CD14-positive monocyte (primary cell): ENCODE measurements around the gene KIAA1586. TPM values are rescaled to one million over a fixed set of nuclear protein-coding genes. Genes with fewer than 3 reads are reported as not detected.

Experiments
- DNase-seq, 3 donors: peaks; one replicate each; pipeline ENCODE4 v3.0.0-alpha.2; 2011 to 2022
- H2AFZ ChIP-seq: 2 replicates; pipeline ENCODE4 v1.6.0; 2012; ENCODE audit warnings: mild to moderate bottlenecking, low read depth, low read length, inconsistent platforms; ENCODE audit not compliant: insufficient read depth, poor library complexity, severe bottlenecking
- H3K27ac ChIP-seq, 2 donors: 1 replicate in 1 of 2; 2 replicates in 1 of 2; pipeline ENCODE4 v1.5.1; 2012 to 2013; ENCODE audit warnings: low read length in 2 of 2, control low read depth in 1 of 2, inconsistent platforms in 1 of 2, low read depth in 1 of 2, mild to moderate bottlenecking in 1 of 2
- H3K27me3 ChIP-seq, 2 donors: one replicate each; pipeline versions ENCODE4 v1.6.0 to v1.6.1; 2011 to 2013; ENCODE audit warnings: low read length in 2 of 2; ENCODE audit not compliant: control insufficient read depth in 2 of 2, insufficient read depth in 2 of 2
- H3K36me3 ChIP-seq, 2 donors: replicated peaks in 1 of 2; 1 replicate in 1 of 2; 2 replicates in 1 of 2; pipeline versions ENCODE4 v1.5.1 to v1.6.1; 2012 to 2013; ENCODE audit warnings: low read length in 2 of 2, control low read depth in 1 of 2, inconsistent platforms in 1 of 2, mild to moderate bottlenecking in 1 of 2; ENCODE audit not compliant: insufficient read depth in 2 of 2, control insufficient read depth in 1 of 2
- H3K4me1 ChIP-seq, 2 donors: 1 replicate in 1 of 2; 2 replicates in 1 of 2; pipeline versions ENCODE4 v1.5.1 to v1.6.1; 2012 to 2013; ENCODE audit warnings: low read length in 2 of 2, control low read depth in 1 of 2, inconsistent platforms in 1 of 2, mild to moderate bottlenecking in 1 of 2, moderate library complexity in 1 of 2; ENCODE audit not compliant: insufficient read depth in 2 of 2, control insufficient read depth in 1 of 2
- H3K4me2 ChIP-seq: replicated peaks from 2 replicates; pipeline ENCODE3; 2012; ENCODE audit warnings: low read length, moderate library complexity, mild to moderate bottlenecking; ENCODE audit not compliant: poor library complexity, severe bottlenecking; ENCODE audit errors: extremely low read depth
- H3K4me3 ChIP-seq, 3 experiments: fragments of 200-600 bp in 1 of 3; sonication (generic) in 1 of 3; replicated peaks in 1 of 3; 1 replicate in 2 of 3; 2 replicates in 1 of 3; pipeline ENCODE4 v1.5.1; 2011 to 2013; ENCODE audit warnings: low read length in 3 of 3, mild to moderate bottlenecking in 3 of 3, control low read depth in 2 of 3, low read depth in 2 of 3, inconsistent platforms in 1 of 3, moderate library complexity in 1 of 3
- H3K79me2 ChIP-seq: 2 replicates; pipeline ENCODE4 v1.6.0; 2012; ENCODE audit warnings: mild to moderate bottlenecking, control low read depth, inconsistent platforms, low read length, moderate library complexity; ENCODE audit not compliant: insufficient read depth
- H3K9ac ChIP-seq: 2 replicates; pipeline ENCODE4 v1.6.0; 2017; ENCODE audit warnings: low read length, mild to moderate bottlenecking; ENCODE audit not compliant: insufficient read depth, poor library complexity, severe bottlenecking
- H3K9me3 ChIP-seq, 2 donors: replicated peaks in 1 of 2; 1 replicate in 1 of 2; 2 replicates in 1 of 2; pipeline versions ENCODE4 v1.5.1 to v1.6.1; 2012 to 2013; ENCODE audit warnings: low read length in 2 of 2, control low read depth in 1 of 2; ENCODE audit not compliant: control insufficient read depth in 1 of 2, insufficient read depth in 1 of 2
- H4K20me1 ChIP-seq: 2 replicates; pipeline ENCODE4 v1.6.0; 2012; ENCODE audit warnings: mild to moderate bottlenecking, low read length, control low read depth, moderate library complexity; ENCODE audit not compliant: insufficient read depth
- H3K27ac Mint-ChIP-seq, 7 donors: one replicate each; pipeline ENCODE4 v1.8.0; 2020; ENCODE audit warnings: mild to moderate bottlenecking in 7 of 7, mixed read lengths in 7 of 7, moderate library complexity in 6 of 7, inconsistent platforms in 2 of 7
- H3K27me3 Mint-ChIP-seq, 3 donors: one replicate each; pipeline ENCODE4 v1.8.0; 2021 to 2022; ENCODE audit warnings: low read depth in 3 of 3, mild to moderate bottlenecking in 3 of 3, mixed read lengths in 3 of 3, moderate library complexity in 3 of 3, inconsistent platforms in 1 of 3
- H3K36me3 Mint-ChIP-seq, 2 donors: one replicate each; pipeline ENCODE4 v1.8.0; 2020; ENCODE audit warnings: mixed read lengths in 2 of 2, inconsistent platforms in 1 of 2, mild to moderate bottlenecking in 1 of 2
- H3K4me1 Mint-ChIP-seq: one replicate; pipeline ENCODE4 v1.8.0; 2020; ENCODE audit warnings: mild to moderate bottlenecking, mixed read lengths
- H3K4me3 Mint-ChIP-seq, 2 donors: one replicate each; pipeline ENCODE4 v1.8.0; 2020; ENCODE audit warnings: mild to moderate bottlenecking in 2 of 2, mixed read lengths in 2 of 2, moderate library complexity in 1 of 2
- H3K9me3 Mint-ChIP-seq, 7 donors: one replicate each; pipeline ENCODE4 v1.8.0; 2020 to 2022; ENCODE audit warnings: mixed read lengths in 7 of 7, mild to moderate bottlenecking in 6 of 7, moderate library complexity in 6 of 7, inconsistent platforms in 2 of 7
- WGBS: methylation state at CpG from one replicate; pipeline ENCODE4 v1.1.5; 2013; ENCODE audit warnings: missing lambda C conversion rate; ENCODE audit not compliant: insufficient coverage; 5-methylcytosine and 5-hydroxymethylcytosine counted together
- intact Hi-C, 2 donors: fragments of 100-400 bp; cut with micrococcal nuclease; formaldehyde crosslinking; loops; one replicate each; pipeline versions ENCODE4 v1.15.0 to v1.15.1; 2023
- polyA plus RNA-seq, 3 donors: library from polyadenylated mRNA; depleted of rRNA in 1 of 3; unstranded in 2 of 3; stranded (reverse) in 1 of 3; fragments of 300-500 nt in 2 of 3; fragments of >200 nt in 1 of 3; fragmentation: Illumina TruSeq in 2 of 3; gene quantifications; 1 replicate in 2 of 3; 2 replicates in 1 of 3; pipeline ENCODE4 v1.2.3, GENCODE V29; 2012 to 2021
- TF ChIP-seq, protein P1 (sequence below): fragments of 200-600 bp; IDR thresholded peaks from one replicate; pipeline ENCODE4 v1.8.0; 2022; ENCODE audit warnings: antibody characterized with exemption, mild to moderate bottlenecking

Gene KIAA1586
- polyA plus RNA-seq, 3 donors = 1.1 to 5.0 (median 4.4) TPM

DNA sequence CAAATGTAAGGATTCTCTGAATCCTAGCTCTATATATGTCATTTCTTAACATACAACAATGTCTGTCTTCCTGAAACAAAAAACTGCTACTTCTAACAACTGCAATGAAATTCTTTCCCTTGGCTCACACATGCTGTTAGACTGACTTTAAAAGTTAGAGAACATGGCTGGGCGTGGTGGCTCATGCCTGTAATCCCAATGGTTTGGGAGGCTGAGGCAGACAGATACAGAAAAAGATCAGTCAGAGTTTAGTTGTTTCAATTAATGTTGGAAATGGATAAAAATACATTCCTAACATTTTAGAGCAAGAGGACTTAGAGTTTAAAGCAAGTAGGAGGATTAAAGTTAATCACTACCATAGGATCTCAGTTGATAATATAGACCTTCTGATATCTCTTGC lies 28.7 kb upstream of the KIAA1586 start:
- TF ChIP-seq, protein P1, sequence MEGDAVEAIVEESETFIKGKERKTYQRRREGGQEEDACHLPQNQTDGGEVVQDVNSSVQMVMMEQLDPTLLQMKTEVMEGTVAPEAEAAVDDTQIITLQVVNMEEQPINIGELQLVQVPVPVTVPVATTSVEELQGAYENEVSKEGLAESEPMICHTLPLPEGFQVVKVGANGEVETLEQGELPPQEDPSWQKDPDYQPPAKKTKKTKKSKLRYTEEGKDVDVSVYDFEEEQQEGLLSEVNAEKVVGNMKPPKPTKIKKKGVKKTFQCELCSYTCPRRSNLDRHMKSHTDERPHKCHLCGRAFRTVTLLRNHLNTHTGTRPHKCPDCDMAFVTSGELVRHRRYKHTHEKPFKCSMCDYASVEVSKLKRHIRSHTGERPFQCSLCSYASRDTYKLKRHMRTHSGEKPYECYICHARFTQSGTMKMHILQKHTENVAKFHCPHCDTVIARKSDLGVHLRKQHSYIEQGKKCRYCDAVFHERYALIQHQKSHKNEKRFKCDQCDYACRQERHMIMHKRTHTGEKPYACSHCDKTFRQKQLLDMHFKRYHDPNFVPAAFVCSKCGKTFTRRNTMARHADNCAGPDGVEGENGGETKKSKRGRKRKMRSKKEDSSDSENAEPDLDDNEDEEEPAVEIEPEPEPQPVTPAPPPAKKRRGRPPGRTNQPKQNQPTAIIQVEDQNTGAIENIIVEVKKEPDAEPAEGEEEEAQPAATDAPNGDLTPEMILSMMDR = no peak
- no peaks in the 10 kb centered on the region for H3K9me3 ChIP-seq
- no peaks in the 10 kb centered on the region for H3K36me3 Mint-ChIP-seq

DNA sequence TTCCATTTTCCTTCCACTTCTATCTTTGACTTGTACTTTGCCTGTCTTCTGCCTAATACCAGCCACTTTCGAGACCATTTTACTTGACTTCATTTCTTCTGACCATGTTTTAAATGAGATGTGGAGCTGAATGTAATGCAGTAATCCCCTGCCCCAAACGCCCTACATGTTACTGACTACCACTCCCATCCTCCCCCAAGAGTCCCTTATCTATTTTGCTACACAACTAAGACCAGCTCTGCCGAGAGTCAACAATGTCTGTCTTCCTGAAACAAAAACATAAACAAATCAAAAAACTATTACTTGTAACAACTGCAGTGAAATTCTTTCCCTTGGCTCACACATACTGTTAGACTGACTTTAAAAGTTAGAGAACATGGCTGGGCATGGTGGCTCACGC lies 27.1 kb upstream of the KIAA1586 start:
- Mint-ChIP-seq H3K27ac (peak overlapping the region in 1 of 7 donors; percentile 20), H3K36me3 (no peaks in the 10 kb centered on the region), H3K4me1 (no peaks in the 10 kb centered on the region), H3K27me3 (no peaks in the 10 kb centered on the region), H3K9me3 (peaks cover 2 to 5% (median 4%) of the 10 kb centered on the region in 7 donors), H3K4me3 (no peak overlapping the region)
- intact Hi-C loops = loop anchor here in 1 of 2 donors (10.0 kb wide), 1 partner anchor 105 kb away; no protein-coding TSS in a partner anchor
- H4K20me1 ChIP-seq = no peaks in the 10 kb centered on the region
- no peaks in the 10 kb centered on the region for H3K4me1 ChIP-seq
- no peak overlapping the region for H3K9ac ChIP-seq
- WGBS = 86% methylated on average over 1 of the region's 4 CpGs
- H2AFZ ChIP-seq = no peak overlapping the region
- no peaks in the 10 kb centered on the region for H3K79me2 ChIP-seq
- TF ChIP-seq, protein P1 = no peak
- no peak for DNase-seq
- no peak overlapping the region for H3K4me2 ChIP-seq
- no peak overlapping the region for H3K27ac ChIP-seq
- H3K9me3 ChIP-seq = peaks cover 0 to 3% of the 10 kb centered on the region in 2 donors
- no peak overlapping the region for H3K4me3 ChIP-seq
- H3K27me3 ChIP-seq = no peaks in the 10 kb centered on the region
- H3K36me3 ChIP-seq = no peaks in the 10 kb centered on the region

More for the DNA sequence above, 28.7 kb upstream of the KIAA1586 start:
- Histone ChIP-seq H3K27ac (no peak overlapping the region), H3K4me1 (no peaks in the 10 kb centered on the region), H3K4me2 (no peak overlapping the region), H3K4me3 (no peak overlapping the region), H3K9ac (no peak overlapping the region), H3K27me3 (no peaks in the 10 kb centered on the region), H3K79me2 (no peaks in the 10 kb centered on the region), H4K20me1 (no peaks in the 10 kb centered on the region), H2AFZ (no peak overlapping the region), H3K36me3 (no peaks in the 10 kb centered on the region)
- Mint-ChIP-seq H3K27ac (no peak overlapping the region), H3K27me3 (no peaks in the 10 kb centered on the region), H3K4me3 (no peak overlapping the region), H3K9me3 (no peaks in the 10 kb centered on the region), H3K4me1 (no peaks in the 10 kb centered on the region)
- intact Hi-C loops = loop anchor here in 1 of 2 donors (10.0 kb wide), 1 partner anchor 103 kb away; no protein-coding TSS in a partner anchor
- WGBS = no CpG with 5 or more reads among the region's 1 CpG
- DNase-seq = no peak
